Erythroblast (primary cell): Measurements from ENCODE around the gene QPCT.

Source experiments
- GATA1 ChIP-seq: IDR thresholded peaks from 2 replicates; pipeline ENCODE4 v1.6.1; 2011; ENCODE audit warnings: low read depth, mild to moderate bottlenecking, control low read depth, low read length, moderate library complexity
- POLR2A ChIP-seq: IDR thresholded peaks from 2 replicates; pipeline ENCODE4 v1.6.1; 2011; ENCODE audit warnings: mild to moderate bottlenecking, low read length

DNA sequence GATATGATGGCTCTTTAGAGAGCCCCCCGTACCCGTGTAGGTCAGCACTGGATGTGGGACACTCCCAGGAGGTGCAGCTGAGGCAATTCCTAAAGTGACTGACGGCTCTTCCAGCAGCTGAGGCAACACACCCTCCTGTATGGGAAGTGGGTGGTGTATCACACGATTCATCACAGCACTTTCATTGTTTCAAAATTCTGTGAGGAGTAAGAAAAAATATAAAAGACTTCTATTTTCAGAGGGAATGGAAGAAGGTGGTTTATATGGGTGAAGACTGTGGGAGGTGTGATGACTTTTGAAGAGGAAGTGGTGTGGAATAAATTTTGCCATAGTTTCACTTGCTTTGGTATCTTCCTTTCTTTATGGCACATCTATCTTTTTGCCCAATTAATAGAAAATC, 22.3 kb downstream of the QPCT start:
- TF ChIP-seq GATA1 (no peak), POLR2A (no peak)
